Liver (tissue), 9 donors: Measurements from ENCODE around the gene MBD6. TPM values are rescaled to one million over a fixed set of nuclear protein-coding genes. Genes with fewer than 3 reads are reported as not detected.
"Not testable (repeated sequence)": the region's sequence is repeated elsewhere in the genome, so short reads cannot be mapped to it uniquely, and the experiment has no call there.

Experiments used
- DNase-seq: peaks from one replicate; pipeline ENCODE4 v3.0.0-alpha.2; 2017; ENCODE audit warnings: low spot score
- H3K27ac ChIP-seq, 2 donors: one replicate each; pipeline ENCODE4 v1.7.0; 2013; ENCODE audit warnings: inconsistent platforms in 2 of 2, low read length in 2 of 2, control low read depth in 1 of 2, low read depth in 1 of 2, mild to moderate bottlenecking in 1 of 2
- H3K27me3 ChIP-seq, 4 donors: one replicate each; pipeline versions ENCODE4 v1.6.1 to v1.7.0; 2013; ENCODE audit warnings: low read length in 3 of 4, inconsistent platforms in 1 of 4, mild to moderate bottlenecking in 1 of 4, moderate library complexity in 1 of 4; ENCODE audit not compliant: control insufficient read depth in 4 of 4, insufficient read depth in 4 of 4
- H3K36me3 ChIP-seq, 4 donors: one replicate each; pipeline versions ENCODE4 v1.6.1 to v1.7.0; 2013; ENCODE audit warnings: low read length in 3 of 4, mild to moderate bottlenecking in 3 of 4, low read depth in 1 of 4, moderate library complexity in 1 of 4; ENCODE audit not compliant: control insufficient read depth in 4 of 4, insufficient read depth in 3 of 4
- H3K4me1 ChIP-seq, 4 donors: one replicate each; pipeline versions ENCODE4 v1.6.1 to v1.7.0; 2013; ENCODE audit warnings: low read length in 3 of 4, mild to moderate bottlenecking in 3 of 4, moderate library complexity in 1 of 4; ENCODE audit not compliant: control insufficient read depth in 4 of 4, insufficient read depth in 4 of 4
- H3K4me3 ChIP-seq, 3 donors: one replicate each; pipeline versions ENCODE4 v1.6.1 to v1.7.0; 2013; ENCODE audit warnings: low read length in 3 of 3, control low read depth in 1 of 3, low read depth in 1 of 3, mild to moderate bottlenecking in 1 of 3
- H3K9ac ChIP-seq, 2 donors: one replicate each; pipeline ENCODE4 v1.7.0; 2013; ENCODE audit warnings: low read length in 2 of 2, mild to moderate bottlenecking in 2 of 2, moderate library complexity in 2 of 2, control low read depth in 1 of 2, low read depth in 1 of 2
- H3K9me3 ChIP-seq, 4 donors: one replicate each; pipeline versions ENCODE4 v1.6.1 to v1.7.0; 2013; ENCODE audit warnings: low read length in 3 of 4; ENCODE audit not compliant: control insufficient read depth in 4 of 4
- ATF3 ChIP-seq: IDR thresholded peaks from 2 replicates; pipeline ENCODE4 v1.6.1; 2016; ENCODE audit warnings: antibody characterized with exemption
- CTCF ChIP-seq: fragments of 150-350 bp; IDR thresholded peaks from 2 replicates; pipeline ENCODE4 v1.5.1; 2017; ENCODE audit warnings: improper control_type of control experiment, low read depth, low read length; ENCODE audit not compliant: missing input control
- EGR1 ChIP-seq, 2 donors: IDR thresholded peaks; 2 replicates each; pipeline ENCODE4 v1.6.1; 2016 to 2018; ENCODE audit warnings: antibody characterized with exemption in 2 of 2, low read depth in 2 of 2
- FOXA2 ChIP-seq: IDR thresholded peaks from 2 replicates; pipeline ENCODE4 v1.6.1; 2016; ENCODE audit warnings: antibody characterized with exemption
- HNF4A ChIP-seq, 2 donors: conservative IDR thresholded peaks; 2 replicates each; pipeline ENCODE4 v1.6.1; 2016; ENCODE audit warnings: antibody characterized with exemption in 2 of 2, mild to moderate bottlenecking in 2 of 2
- RAD21 ChIP-seq, 2 donors: IDR thresholded peaks; 2 replicates each; pipeline ENCODE4 v1.6.1; 2016; ENCODE audit warnings: antibody characterized with exemption in 2 of 2, mild to moderate bottlenecking in 2 of 2
- SP1 ChIP-seq: IDR thresholded peaks from 2 replicates; pipeline ENCODE4 v1.6.1; 2018; ENCODE audit warnings: antibody characterized with exemption, mild to moderate bottlenecking
- YY1 ChIP-seq: IDR thresholded peaks from 2 replicates; pipeline ENCODE4 v1.6.1; 2016; ENCODE audit warnings: antibody characterized with exemption, mild to moderate bottlenecking
- ZBTB33 ChIP-seq: IDR thresholded peaks from 2 replicates; pipeline ENCODE4 v1.6.1; 2016; ENCODE audit warnings: antibody characterized with exemption
- whole genome bisulfite sequencing: extraction: QIAGEN DNeasy Blood & Tissue Kit; methylation state at CpG from one replicate; pipeline ENCODE4 v1.1.7; 2013; 5-methylcytosine and 5-hydroxymethylcytosine counted together
- polyA plus RNA-seq, 2 donors: library from polyadenylated mRNA; stranded (reverse) in 1 of 2; unstranded in 1 of 2; fragments of 200-250 nt in 1 of 2; fragments of >200 nt in 1 of 2; fragmentation: Nextera tagmentation in 1 of 2; extraction: Ambion mirVana in 1 of 2; gene quantifications; one replicate each; pipeline versions ENCODE4 v1.2.1 to v1.2.3, GENCODE V29; 2013 to 2015
- total RNA-seq, 2 donors: library from RNA; depleted of rRNA; stranded (reverse); fragments of >200 nt; gene quantifications; one replicate each; pipeline ENCODE4 v1.2.3, GENCODE V29; 2014
- donor health status: healthy.
- donor health status: healthy.
- donor health status: healthy.
- donor health status: healthy.
- donor health status: healthy.

MBD6 gene
- total and polyA plus RNA-seq, 4 donors, result 9.9 to 20.2 (median 14.9) TPM

GRCh38 chr12:57516617-57517153 lies 5.9 kb upstream of the MBD6 start:
- 85% methylated on average over 11 of the region's 11 CpGs for WGBS
- peaks cover 4 to 32% (median 18%) of the 10 kb centered on the region in 4 donors for H3K4me1 ChIP-seq
- H3K9ac ChIP-seq, result no peak overlapping the region
- peaks cover 5 to 53% (median 48%) of the 10 kb centered on the region in 4 donors for H3K36me3 ChIP-seq
- H3K4me3 ChIP-seq, result no peak overlapping the region
- no peaks in the 10 kb centered on the region for H3K9me3 ChIP-seq
- no peak overlapping the region for H3K27ac ChIP-seq
- DNase-seq, result no peak
- H3K27me3 ChIP-seq, result no peaks in the 10 kb centered on the region
- TF ChIP-seq SP1 (no peak), ZBTB33 (no peak), CTCF (no peak), RAD21 (IDR thresholded peaks at IDR 0.05) (no peak), HNF4A (conservative IDR thresholded peaks at IDR 0.05) (no peak), EGR1 (IDR thresholded peaks at IDR 0.05; ENCODE audit: low read depth in 2 of 2) (no peak), FOXA2 (no peak)

- H3K27me3 ChIP-seq, result no peaks in the 10 kb centered on the region
- H3K36me3 ChIP-seq, result peaks cover 5 to 48% (median 43%) of the 10 kb centered on the region in 4 donors
- H3K27ac ChIP-seq, result no peak overlapping the region
- H3K4me3 ChIP-seq, result no peak overlapping the region
- no peaks in the 10 kb centered on the region for H3K9me3 ChIP-seq
- TF ChIP-seq YY1, result no peak
- TF ChIP-seq ATF3, result no peak
- WGBS, result 56% methylated on average over 1 of the region's 1 CpG
- H3K4me1 ChIP-seq, result peaks cover 4 to 37% (median 19%) of the 10 kb centered on the region in 4 donors
- no peak for DNase-seq
- no peak overlapping the region for H3K9ac ChIP-seq
Observed at GRCh38 chr12:57517187-57517586, 5.4 kb upstream of the MBD6 start.

- not testable (repeated sequence) for H3K27me3 ChIP-seq, DNase-seq, H3K4me3 ChIP-seq, H3K27ac ChIP-seq, H3K9ac ChIP-seq, H3K9me3 ChIP-seq
- peaks cover 4 to 38% (median 19%) of the 10 kb centered on the region in 4 donors for H3K4me1 ChIP-seq
- 93% methylated on average over 10 of the region's 10 CpGs for WGBS
- peaks cover 3 to 43% (median 40%) of the 10 kb centered on the region in 4 donors for H3K36me3 ChIP-seq
Observed at GRCh38 chr12:57517718-57518117, 4.9 kb upstream of the MBD6 start.
